Body of pancreas (tissue), 4 donors: ENCODE results near the gene MCTP1. TPM values are rescaled to one million over a fixed set of nuclear protein-coding genes. Genes with fewer than 3 reads are reported as not detected.

Experiments used
- ATAC-seq: fragments of 150-250 bp; one replicate; pipeline ENCODE4 v1.9.1; 2016
- DNase-seq, 4 donors: peaks; one replicate each; pipeline ENCODE4 v3.0.0-alpha.2; 2019
- H3K27ac ChIP-seq, 4 donors: fragments of 200-600 bp; sonication (generic); 1 replicate in 3 of 4; 2 replicates in 1 of 4; pipeline versions ENCODE4 v1.5.1 to v1.6.1; 2016 to 2019; ENCODE audit warnings: mild to moderate bottlenecking in 1 of 4, mixed read lengths in 1 of 4, moderate library complexity in 1 of 4
- H3K27me3 ChIP-seq, 2 donors: fragments of 200-600 bp; sonication (generic); one replicate each; pipeline ENCODE4 v1.6.0; 2016; ENCODE audit warnings: mild to moderate bottlenecking in 1 of 2
- H3K36me3 ChIP-seq, 2 donors: fragments of 200-600 bp; sonication (generic); replicated peaks in 1 of 2; 2 replicates each; pipeline ENCODE4 v1.5.1; 2016; ENCODE audit warnings: low read depth in 2 of 2; ENCODE audit not compliant: insufficient read depth in 1 of 2
- H3K4me1 ChIP-seq: fragments of 200-600 bp; sonication (generic); one replicate; pipeline ENCODE4 v1.6.0; 2016
- H3K4me3 ChIP-seq, 2 donors: fragments of 200-600 bp; sonication (generic); 1 replicate in 1 of 2; 2 replicates in 1 of 2; pipeline ENCODE4 v1.5.1; 2016 to 2019
- H3K9me3 ChIP-seq, 3 donors: fragments of 200-600 bp; sonication (generic); 1 replicate in 2 of 3; 2 replicates in 1 of 3; pipeline ENCODE4 v1.5.1; 2016
- POLR2A ChIP-seq, 3 donors: fragments of 450-650 bp; IDR thresholded peaks; one replicate each; pipeline ENCODE4 v1.6.1; 2016; ENCODE audit warnings: antibody characterized with exemption in 3 of 3, mild to moderate bottlenecking in 2 of 3
- WGBS, 2 donors: methylation state at CpG; one replicate each; pipeline ENCODE4 v1.1.5; 2017; 5-methylcytosine and 5-hydroxymethylcytosine counted together
- intact Hi-C: fragments of 100-400 bp; cut with DNase I; formaldehyde crosslinking; loops from one replicate; pipeline ENCODE4 v1.15.1; 2023
- total RNA-seq, 2 donors: library from RNA; depleted of rRNA; stranded (reverse); fragments of >200 nt; gene quantifications; one replicate each; pipeline ENCODE4 v1.1.0, GENCODE V29; 2016
- TF ChIP-seq, protein P1 (sequence below), 7 experiments: fragments of 450-650 bp in 4 of 7; fragments of 200-600 bp in 3 of 7; sonication (generic) in 3 of 7; IDR thresholded peaks; one replicate each; pipeline ENCODE4 v1.5.1; 2016 to 2019; ENCODE audit warnings: antibody characterized with exemption in 7 of 7

MCTP1 gene
- total RNA-seq, 2 donors from 2014 or later = 3.6 to 8.8 TPM

DNA sequence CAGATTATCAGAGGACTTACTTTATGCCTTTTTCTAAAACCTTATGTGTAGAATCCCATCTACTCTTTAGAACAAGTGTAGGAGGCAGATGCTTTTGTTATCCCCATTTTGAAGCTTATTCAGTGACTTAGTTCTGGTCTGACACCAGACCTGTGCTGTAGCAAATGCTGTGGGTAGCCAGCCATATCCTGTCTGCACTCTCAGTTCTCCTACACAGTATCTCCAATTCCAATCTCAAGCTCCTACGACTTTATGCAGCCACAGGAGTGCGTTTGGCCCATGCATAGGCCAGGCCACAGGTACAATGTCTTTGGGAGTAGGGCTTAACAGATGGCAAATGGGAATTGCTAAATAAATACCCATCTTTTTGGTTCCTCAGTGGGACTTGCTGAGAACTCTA, 292.6 kb downstream of the MCTP1 start:
- intact Hi-C loops = no loop called here
- no peaks in the 10 kb centered on the region for H3K36me3 ChIP-seq
- H3K27ac ChIP-seq = no peak overlapping the region
- no peaks in the 10 kb centered on the region for H3K4me1 ChIP-seq
- H3K27me3 ChIP-seq = no peaks in the 10 kb centered on the region
- H3K4me3 ChIP-seq = no peak overlapping the region
- H3K9me3 ChIP-seq = no peaks in the 10 kb centered on the region
- 44 to 69% methylated on average over 2 of the region's 2 CpGs for WGBS, 2 donors
- no peak for ATAC-seq
- no peak for DNase-seq
- TF ChIP-seq, protein P1, sequence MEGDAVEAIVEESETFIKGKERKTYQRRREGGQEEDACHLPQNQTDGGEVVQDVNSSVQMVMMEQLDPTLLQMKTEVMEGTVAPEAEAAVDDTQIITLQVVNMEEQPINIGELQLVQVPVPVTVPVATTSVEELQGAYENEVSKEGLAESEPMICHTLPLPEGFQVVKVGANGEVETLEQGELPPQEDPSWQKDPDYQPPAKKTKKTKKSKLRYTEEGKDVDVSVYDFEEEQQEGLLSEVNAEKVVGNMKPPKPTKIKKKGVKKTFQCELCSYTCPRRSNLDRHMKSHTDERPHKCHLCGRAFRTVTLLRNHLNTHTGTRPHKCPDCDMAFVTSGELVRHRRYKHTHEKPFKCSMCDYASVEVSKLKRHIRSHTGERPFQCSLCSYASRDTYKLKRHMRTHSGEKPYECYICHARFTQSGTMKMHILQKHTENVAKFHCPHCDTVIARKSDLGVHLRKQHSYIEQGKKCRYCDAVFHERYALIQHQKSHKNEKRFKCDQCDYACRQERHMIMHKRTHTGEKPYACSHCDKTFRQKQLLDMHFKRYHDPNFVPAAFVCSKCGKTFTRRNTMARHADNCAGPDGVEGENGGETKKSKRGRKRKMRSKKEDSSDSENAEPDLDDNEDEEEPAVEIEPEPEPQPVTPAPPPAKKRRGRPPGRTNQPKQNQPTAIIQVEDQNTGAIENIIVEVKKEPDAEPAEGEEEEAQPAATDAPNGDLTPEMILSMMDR (IDR thresholded peaks at IDR 0.05) = no peak
- TF ChIP-seq POLR2A (IDR thresholded peaks at IDR 0.05) = no peak

DNA sequence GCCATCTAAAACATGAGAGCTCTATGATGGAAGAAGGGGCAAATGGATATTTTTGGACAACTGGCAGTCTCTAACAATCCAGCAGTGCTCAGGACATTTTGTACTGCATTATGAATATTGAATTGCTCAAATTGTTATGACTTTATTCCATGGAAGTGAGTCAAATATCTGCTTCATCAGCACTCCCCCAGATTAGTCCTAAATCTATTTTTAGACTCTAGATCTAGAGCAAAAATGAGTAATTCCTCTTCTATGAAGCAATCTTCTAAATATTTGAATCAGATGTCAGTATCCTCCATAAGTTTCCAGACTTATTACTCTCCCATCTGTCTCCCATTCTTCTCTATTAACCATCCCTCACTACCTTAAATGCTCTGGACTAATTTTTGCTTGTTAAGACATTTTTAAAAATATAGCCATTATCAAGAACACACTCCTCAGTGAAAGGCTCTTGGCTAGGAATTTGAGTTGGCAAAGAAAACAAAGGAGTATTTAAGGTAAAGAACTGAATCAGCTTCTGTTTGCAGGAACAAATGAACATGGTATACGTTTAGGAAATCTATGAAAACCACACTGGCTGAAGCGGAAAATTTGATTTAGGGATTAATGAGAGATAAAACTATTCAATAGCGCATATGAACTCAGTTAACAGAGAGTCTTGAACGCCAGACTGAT, 300.9 kb downstream of the MCTP1 start:
- H3K27me3 ChIP-seq = no peaks in the 10 kb centered on the region
- no peak for TF ChIP-seq POLR2A (IDR thresholded peaks at IDR 0.05)
- TF ChIP-seq, protein P1 (IDR thresholded peaks at IDR 0.05) = no peak
- no peak overlapping the region for H3K4me3 ChIP-seq
- H3K36me3 ChIP-seq = no peaks in the 10 kb centered on the region
- WGBS, 2 donors = 59 to 62% methylated on average over 4 of the region's 4 CpGs
- DNase-seq (no peak), ATAC-seq (no peak)
- intact Hi-C loops = no loop called here
- H3K9me3 ChIP-seq = no peaks in the 10 kb centered on the region
- no peaks in the 10 kb centered on the region for H3K4me1 ChIP-seq
- H3K27ac ChIP-seq = no peak overlapping the region

DNA sequence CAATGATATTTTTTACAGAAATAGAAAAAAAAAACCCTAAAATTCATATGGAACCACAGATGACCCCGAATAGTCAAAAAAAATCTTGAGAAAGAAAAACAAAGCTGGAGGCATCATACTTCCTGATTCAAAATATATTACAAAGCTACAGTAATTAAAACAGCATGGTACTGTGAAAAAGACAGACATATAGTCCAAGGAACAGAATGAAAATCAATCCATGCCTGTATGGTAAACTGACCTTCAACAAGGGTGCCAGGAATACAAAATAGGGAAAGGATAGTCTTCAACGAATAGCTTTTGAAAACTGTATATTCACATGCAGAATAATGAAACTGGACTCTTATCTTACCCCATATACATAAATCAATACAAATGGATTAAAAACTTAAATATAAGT, 307.5 kb downstream of the MCTP1 start:
- Histone ChIP-seq H3K27me3 (no peaks in the 10 kb centered on the region), H3K9me3 (peaks cover 0 to 5% (median 0%) of the 10 kb centered on the region in 3 donors), H3K27ac (no peak overlapping the region), H3K4me3 (no peak overlapping the region), H3K36me3 (no peaks in the 10 kb centered on the region), H3K4me1 (no peaks in the 10 kb centered on the region)
- DNase-seq (no peak), ATAC-seq (no peak)
- intact Hi-C loops = no loop called here
- TF ChIP-seq POLR2A (IDR thresholded peaks at IDR 0.05) = no peak
- TF ChIP-seq, protein P1 (IDR thresholded peaks at IDR 0.05) = no peak
- 5 to 24% methylated on average over 2 of the region's 2 CpGs for WGBS, 2 donors

DNA sequence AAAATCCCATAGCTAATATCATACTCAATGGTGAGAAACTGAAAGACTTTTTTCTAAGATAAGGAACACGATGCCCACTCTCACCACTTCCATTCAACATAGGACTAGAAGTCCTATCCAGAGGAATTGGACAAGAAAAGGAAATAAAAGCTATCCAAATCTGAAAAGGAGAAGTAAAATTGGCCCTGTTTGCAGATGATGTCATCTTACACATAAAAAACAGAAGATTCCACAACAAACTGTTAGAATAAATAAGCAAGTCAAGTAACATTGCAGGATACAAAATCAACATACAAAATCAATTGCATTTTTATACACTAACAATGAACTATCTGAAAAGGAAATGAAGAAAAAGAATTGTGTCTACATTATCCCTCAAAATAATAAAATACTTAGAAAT, 308.0 kb downstream of the MCTP1 start:
- no peaks in the 10 kb centered on the region for H3K4me1 ChIP-seq
- H3K27ac ChIP-seq = no peak overlapping the region
- ATAC-seq (no peak), DNase-seq (no peak)
- H3K27me3 ChIP-seq = no peaks in the 10 kb centered on the region
- intact Hi-C loops = no loop called here
- peaks cover 0 to 5% (median 0%) of the 10 kb centered on the region in 3 donors for H3K9me3 ChIP-seq
- no peak overlapping the region for H3K4me3 ChIP-seq
- H3K36me3 ChIP-seq = no peaks in the 10 kb centered on the region
- TF ChIP-seq, protein P1 (IDR thresholded peaks at IDR 0.05) = no peak
- no peak for TF ChIP-seq POLR2A (IDR thresholded peaks at IDR 0.05)
- WGBS, 2 donors = 79 to 91% methylated on average over 1 of the region's 1 CpG

DNA sequence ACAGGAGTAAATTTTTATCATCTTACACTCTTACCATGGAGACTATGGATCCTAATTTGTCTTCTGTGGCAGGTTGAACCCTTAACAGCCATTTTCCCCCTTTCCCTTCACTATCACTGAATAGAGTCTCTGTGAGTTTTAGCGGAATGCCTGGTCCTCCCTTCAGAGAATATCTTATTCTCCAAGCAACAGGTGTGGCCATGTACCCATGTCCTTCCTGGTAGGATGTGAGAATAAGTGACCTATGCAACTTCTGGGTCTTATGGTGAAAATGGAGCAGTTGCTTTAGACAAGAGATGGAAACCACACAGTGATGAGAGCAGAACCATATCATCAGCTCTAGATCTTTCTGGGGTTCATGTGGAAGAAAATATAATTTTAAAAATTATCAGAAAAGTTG, 312.6 kb downstream of the MCTP1 start:
- no peak overlapping the region for H3K4me3 ChIP-seq
- ATAC-seq = no peak
- no peaks in the 10 kb centered on the region for H3K36me3 ChIP-seq
- H3K27ac ChIP-seq = no peak overlapping the region
- no peak for DNase-seq
- peaks cover 4% of the 10 kb centered on the region for H3K4me1 ChIP-seq
- 67 to 79% methylated on average over 1 of the region's 1 CpG for WGBS, 2 donors
- no peak for TF ChIP-seq POLR2A (IDR thresholded peaks at IDR 0.05)
- TF ChIP-seq, protein P1 (IDR thresholded peaks at IDR 0.05) = no peak
- H3K9me3 ChIP-seq = peaks cover 0 to 5% (median 0%) of the 10 kb centered on the region in 3 donors
- no peaks in the 10 kb centered on the region for H3K27me3 ChIP-seq
- intact Hi-C loops = no loop called here
